Stimulated activated CD4-positive, alpha-beta T cell treated with anti-CD3 and anti-CD28 coated beads, Interleukin-12 subunit alpha, Interleukin-12 subunit beta, amount 100 ng/mL, for 24 hours (primary cell): ENCODE results near the gene EPS8L3.

Experiments used
- DNase-seq, 2 experiments: peaks; one replicate each; pipeline ENCODE4 v3.0.0-alpha.2; 2020; ENCODE audit warnings: low read depth in 2 of 2

EPS8L3 gene

DNA sequence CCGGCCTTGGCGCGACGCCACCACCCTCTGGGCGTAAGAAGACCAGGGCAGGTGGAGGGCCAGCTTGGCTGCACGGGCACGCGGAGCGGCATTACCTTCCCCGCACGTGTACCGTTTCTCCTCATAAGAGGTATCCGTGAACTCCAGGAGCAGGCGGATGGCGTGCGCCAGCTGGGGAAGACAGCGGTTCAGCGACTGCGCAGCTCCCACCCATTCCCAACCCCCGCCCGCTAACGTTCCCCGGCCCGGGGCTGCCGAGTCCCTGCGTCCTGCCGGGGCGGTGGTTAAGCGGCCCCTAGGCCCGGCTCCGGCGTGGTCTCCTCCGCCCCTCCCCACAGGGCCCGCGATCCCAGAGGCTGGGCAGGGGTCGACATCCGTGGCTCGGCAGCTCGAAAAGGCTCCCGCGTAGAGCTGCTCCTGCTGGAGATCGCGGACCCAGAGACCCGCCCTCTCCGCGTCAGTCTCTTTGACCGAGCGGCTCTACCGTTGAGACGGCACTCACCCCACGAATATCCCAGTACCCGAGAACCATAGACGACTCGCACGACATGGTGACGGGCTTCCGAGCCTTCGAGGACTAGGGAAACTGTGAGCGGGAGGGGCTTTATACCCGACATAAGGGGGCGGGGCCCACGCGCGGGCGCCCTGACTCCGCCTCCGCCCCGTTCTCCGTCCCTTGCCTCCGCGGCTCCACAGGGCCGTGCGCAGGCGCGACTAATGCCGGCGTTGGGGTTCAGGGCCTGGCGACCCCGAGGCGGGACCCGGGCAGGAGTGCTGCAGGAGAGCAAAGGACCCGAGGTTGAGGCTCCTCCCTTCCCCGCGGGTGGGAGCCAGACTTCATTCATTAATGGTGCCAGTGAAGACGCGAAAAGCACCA is 23.7 kb downstream of the EPS8L3 start:
- peak; percentile 63 to 77 for DNase-seq

DNA sequence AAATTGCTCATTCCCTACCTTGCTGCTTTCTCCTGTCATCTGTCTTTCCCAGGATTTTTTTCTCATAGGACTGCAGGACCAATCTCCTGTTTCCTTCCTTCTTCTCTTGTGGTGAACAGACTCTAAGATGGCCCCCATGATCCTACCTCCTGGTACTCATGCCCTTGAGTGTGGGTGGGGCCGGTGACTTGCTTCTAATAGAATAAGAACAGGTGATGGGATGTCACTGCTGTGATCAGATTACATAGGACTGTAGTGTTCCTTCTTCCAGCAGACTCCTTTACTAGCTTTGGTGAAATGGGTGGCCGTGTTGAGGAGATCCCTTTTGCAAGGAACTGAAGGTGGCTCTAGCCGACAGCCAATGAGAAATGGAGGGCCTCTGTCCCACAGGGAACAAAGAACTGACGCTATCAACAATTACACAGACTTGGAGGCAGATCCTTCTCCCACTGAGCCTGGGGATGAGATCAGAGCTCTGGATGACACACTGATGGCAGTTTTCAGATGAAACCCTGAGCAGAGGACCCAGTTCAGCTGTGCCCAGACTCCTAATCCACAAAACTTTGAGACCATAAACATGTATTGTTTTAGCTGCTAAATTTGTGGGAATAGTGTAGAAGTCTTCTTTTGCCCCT is 30.4 kb downstream of the EPS8L3 start:
- DNase-seq, result no peak

GRCh38 chr1:109732390-109732881 is 31.3 kb downstream of the EPS8L3 start:
- no peak for DNase-seq

- no peak for DNase-seq
Measured at GRCh38 chr1:109730666-109731065, 33.1 kb downstream of the EPS8L3 start.

DNA sequence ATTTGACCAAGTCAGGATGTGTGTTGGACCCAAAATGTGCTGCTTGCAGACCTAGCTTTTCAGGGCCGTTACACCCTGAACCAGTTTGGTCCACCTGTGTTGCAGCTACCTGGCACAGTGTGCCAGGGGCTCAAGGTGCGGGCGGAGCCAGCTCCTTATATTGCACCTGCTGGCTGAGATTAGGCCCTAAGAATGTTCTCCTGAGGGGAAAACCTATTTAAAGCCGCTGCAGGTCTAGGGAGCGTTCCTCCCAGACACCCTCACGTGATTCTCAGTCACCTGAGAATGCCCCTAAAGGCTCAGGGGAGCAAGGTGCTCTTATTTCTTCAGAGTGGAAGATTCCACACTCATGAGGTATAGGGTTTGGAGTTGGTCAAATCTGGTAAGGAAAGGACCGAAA is 34.9 kb downstream of the EPS8L3 start:
- DNase-seq, result no peak

DNA sequence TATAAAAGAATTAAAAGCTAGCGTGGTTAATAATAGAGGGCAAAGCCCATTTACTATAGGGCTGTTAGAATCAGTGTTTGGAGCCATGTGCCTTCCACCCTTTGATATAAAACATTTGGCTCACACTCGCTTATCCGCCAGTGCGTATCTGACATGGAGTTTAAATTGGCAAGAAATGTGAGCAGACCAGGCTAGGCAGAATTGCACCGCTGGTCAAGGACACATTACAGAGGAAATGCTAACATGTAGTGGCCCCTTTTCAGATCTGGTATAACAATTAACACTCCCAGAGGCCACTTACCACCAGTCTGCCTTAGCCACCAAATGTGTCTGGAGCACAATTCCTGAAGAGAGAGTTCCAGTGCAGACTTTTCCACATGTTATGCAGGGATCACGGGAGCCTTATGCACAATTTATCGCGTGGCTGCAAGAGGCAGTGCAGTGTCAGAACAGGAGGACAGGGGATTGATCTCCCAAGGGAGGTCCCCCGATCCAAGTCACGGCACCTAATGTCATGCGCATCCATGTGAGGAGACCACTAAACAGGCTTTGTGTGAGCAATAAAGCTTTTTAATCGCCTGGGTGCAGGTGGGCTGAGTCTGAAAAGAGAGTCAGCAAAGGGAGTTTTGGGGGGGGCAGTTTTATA is 36.9 kb downstream of the EPS8L3 start:
- DNase-seq, result no peak

- DNase-seq, result no peak
Measured at GRCh38 chr1:109726007-109726406, 37.7 kb downstream of the EPS8L3 start.

- DNase-seq, result no peak
Measured at GRCh38 chr1:109725510-109725909, 38.2 kb downstream of the EPS8L3 start.

GRCh38 chr1:109724933-109725332 is 38.8 kb downstream of the EPS8L3 start:
- no peak for DNase-seq

DNA sequence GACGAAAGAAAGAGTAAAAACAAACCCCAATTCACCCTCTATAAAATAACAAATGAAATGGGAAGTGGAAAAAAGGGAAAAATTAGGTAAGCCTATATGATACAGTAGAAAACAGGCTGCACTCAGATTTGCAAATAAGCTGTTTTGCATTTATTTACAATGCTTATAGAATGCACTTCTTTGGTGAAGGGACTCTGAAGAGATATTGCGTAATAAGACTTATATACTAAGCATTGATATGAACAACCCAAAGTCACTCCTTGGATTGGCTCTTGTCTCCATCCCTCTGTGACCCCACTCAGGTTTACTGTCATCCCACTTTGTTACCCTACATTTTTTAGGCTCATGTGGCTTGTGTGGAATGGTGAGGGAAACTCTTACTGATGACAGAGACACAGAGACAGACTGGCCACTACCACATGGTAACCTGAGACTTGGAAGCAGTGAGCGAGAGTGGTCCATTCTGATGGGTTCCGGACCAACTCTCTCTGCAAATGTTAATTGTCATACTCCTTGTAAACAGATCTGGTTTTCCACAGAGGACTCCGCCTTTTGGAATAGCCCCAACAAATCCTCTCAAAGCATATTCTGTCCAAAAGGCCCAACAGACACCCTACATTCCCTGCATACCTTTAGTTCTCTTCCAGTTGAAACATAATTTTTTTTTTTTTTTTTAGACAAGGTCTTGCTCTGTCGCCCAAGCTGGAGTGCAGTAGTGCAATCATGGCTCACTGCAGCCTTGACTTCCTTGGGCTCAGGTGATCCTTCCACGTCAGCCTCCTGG is 40.6 kb downstream of the EPS8L3 start:
- no peak for DNase-seq

GRCh38 chr1:109721971-109722370 is 41.8 kb downstream of the EPS8L3 start:
- no peak for DNase-seq

- DNase-seq, result no peak
Measured at GRCh38 chr1:109721042-109721441, 42.7 kb downstream of the EPS8L3 start.

GRCh38 chr1:109719337-109719837 is 44.3 kb downstream of the EPS8L3 start:
- DNase-seq, result no peak

DNA sequence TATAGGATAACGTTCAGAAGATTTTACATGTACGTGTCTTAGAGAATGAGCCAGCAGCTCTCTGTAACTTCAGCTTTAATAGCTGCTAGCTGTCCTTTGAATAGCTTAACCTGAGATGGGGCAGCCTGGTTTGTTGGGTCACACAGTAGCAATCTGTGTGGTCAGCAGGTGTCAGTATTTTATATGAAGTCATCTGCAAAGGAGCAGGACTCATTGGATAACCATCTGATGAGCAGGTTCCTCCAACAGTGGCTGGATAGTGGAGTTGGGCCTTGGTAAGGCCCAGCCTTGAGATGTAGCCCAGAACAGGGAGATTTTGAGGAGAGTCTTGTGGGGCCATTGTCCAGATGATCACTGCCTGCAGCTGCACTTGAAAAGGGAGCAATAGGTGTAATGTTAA is 45.2 kb downstream of the EPS8L3 start:
- no peak for DNase-seq

DNA sequence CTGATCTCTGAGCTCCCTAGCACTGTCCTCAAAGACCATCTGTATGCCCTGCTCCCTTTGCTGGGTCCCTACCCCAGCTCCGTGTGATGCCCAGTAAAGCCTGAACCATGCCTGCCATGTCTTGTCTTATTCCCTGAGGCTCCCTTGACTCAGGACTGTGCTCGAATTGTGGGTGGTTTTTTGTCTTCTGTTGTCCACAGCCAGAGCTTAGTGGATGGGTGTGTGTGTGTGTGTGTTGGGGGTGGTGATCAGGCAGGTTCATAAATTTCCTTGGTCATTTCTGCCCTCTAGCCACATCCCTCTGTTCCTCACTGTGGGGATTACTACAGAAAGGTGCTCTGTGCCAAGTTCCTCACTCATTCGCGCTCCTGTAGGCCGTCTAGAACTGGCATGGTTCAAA is 46.0 kb downstream of the EPS8L3 start:
- DNase-seq, result no peak

DNA sequence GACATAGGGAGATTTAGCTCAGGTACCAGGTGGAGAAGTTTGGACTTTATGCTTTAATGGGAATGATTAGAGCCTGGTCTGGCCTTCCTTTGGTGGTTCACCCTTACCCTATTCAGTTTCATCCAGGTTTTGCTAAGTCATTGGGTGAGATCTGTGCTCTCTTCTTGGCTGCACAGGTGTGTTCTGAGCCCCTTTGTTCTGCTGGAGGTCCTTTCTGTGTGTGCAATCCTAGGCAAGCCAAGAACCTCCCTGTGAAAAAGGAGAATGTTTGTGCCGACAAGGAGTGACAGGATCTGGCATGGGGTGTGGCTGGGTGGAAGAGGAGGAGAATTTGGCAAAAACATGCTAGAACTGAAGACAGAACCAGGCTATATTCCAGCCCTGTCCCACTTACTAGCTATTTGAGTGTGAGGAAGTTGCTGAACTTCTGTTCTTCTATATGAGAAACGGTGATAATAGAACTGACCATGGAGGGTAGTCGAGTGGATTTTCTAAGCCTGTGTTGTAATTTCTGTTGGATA is 47.1 kb downstream of the EPS8L3 start:
- DNase-seq, result no peak

DNA sequence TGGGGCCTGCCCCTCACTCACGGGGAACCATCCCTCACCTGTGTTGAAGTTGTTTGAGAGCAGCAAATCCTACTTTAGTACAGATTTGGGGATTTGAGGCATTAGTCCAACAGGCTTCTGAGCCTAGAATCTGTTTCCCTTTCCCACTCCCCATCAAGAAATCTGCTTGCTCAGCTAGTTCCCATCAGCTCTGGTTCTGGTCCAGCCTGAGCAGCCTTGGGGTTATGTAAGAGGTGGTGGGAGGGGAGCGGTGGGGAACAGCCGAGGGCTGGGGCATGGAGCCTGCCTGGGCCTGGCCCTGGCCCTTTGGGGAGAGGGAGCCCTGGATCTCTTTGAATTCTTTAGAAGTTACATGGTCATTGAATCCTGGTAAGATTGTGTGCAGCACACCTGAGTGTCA is 47.6 kb downstream of the EPS8L3 start:
- DNase-seq, result no peak

- no peak for DNase-seq
Measured at GRCh38 chr1:109714661-109715372, 48.9 kb downstream of the EPS8L3 start.

DNA sequence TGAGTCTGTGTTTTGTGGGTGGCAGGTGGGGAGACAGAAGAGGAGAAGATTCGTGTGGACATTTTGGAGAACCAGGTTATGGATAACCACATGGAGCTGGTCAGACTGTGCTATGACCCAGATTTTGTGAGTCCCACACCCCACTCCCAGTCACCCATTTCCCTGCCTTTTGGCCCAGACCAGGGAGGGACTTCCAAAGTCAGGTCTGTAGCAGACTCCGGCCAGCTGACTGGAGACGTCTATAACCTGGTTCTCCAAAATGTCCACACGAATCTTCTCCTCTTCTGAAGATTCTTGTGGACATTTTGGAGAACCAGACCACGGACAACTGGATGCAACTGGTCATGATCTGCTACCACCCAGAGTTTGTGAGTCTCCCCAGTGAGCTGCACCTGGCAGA is 50.1 kb downstream of the EPS8L3 start:
- DNase-seq, result no peak

GRCh38 chr1:109712321-109712864 is 51.3 kb downstream of the EPS8L3 start:
- no peak for DNase-seq
